T-helper 2 cell treated with Interferon-gamma antibody and Interleukin-4, amounts not matched to agents 5 μg/mL and 100 μg/mL, for 36 hours (primary cell): ENCODE data around the gene SSC5D.
A peak's percentile ranks its signal among the peaks of the same experiment; 100 is the strongest.

Experiments used
- DNase-seq: peaks from one replicate; pipeline ENCODE4 v3.0.0; 2021; ENCODE audit warnings: low spot score
- H3K27ac Mint-ChIP-seq: one replicate; pipeline ENCODE4 v1.8.0; 2021; ENCODE audit warnings: mild to moderate bottlenecking, mixed read lengths
- H3K27me3 Mint-ChIP-seq: one replicate; pipeline ENCODE4 v1.8.0; 2021; ENCODE audit warnings: low read depth, mixed read lengths
- H3K36me3 Mint-ChIP-seq: one replicate; pipeline ENCODE4 v1.8.0; 2021; ENCODE audit warnings: low read depth, mixed read lengths
- H3K4me1 Mint-ChIP-seq: one replicate; pipeline ENCODE4 v1.8.0; 2021; ENCODE audit warnings: low read depth, mixed read lengths
- H3K4me3 Mint-ChIP-seq: one replicate; pipeline ENCODE4 v1.8.0; 2022; ENCODE audit warnings: mild to moderate bottlenecking, moderate library complexity, mixed read lengths
- H3K9me3 Mint-ChIP-seq: one replicate; pipeline ENCODE4 v1.8.0; 2021; ENCODE audit warnings: mixed read lengths

Gene SSC5D

DNA sequence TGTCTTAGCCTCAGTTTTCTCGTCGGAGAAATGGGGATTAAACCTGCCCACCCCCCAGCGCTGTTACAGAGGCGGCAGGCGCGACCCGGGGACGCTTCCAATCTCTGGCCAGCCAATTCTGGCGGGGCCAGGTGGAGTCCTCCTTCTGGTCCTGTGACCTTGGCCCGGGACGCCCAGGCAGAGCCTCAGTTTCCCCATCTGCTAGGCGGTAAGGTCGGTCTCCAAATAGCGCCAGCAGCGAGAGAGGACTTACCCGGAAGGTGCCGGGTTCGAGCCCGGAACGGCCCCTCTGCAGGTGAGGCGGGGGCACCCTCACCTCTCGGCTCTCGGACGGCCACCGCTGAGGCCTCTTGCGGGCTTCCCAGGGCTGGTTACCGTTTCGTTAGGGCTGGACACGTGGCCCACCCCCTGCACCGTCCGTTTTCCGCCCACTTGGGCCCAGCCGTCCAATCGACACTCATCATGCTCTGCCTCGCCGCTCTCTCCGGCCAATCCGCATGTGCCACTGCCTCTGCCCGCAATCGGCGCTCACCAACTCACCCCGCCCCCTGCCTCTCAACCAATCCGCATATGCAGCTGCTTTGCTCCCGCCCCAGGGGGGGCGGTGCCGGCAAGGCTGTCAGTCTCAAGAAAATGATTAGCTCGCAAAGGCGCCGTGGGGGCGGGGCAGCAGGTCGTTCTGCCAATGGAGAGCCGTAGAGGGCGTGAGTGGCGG lies 26.8 kb upstream of the SSC5D start, which contains the start of gene ISOC2:
Gene ISOC2, minus strand, starts transcription at position 384 of the 715 bp plus-strand sequence. CDS start 5,156 bp downstream, outside the sequence.
- no peaks in the 10 kb centered on the region for H3K27me3 Mint-ChIP-seq
- peak; percentile 100 for DNase-seq
- H3K36me3 Mint-ChIP-seq, result no peaks in the 10 kb centered on the region
- peak within 1 kb of the TSS; percentile 93 for H3K4me3 Mint-ChIP-seq
- peaks cover 9% of the 10 kb centered on the region for H3K4me1 Mint-ChIP-seq
- H3K9me3 Mint-ChIP-seq, result no peaks in the 10 kb centered on the region
- H3K27ac Mint-ChIP-seq, result peak within 1 kb of the TSS; percentile 92

DNA sequence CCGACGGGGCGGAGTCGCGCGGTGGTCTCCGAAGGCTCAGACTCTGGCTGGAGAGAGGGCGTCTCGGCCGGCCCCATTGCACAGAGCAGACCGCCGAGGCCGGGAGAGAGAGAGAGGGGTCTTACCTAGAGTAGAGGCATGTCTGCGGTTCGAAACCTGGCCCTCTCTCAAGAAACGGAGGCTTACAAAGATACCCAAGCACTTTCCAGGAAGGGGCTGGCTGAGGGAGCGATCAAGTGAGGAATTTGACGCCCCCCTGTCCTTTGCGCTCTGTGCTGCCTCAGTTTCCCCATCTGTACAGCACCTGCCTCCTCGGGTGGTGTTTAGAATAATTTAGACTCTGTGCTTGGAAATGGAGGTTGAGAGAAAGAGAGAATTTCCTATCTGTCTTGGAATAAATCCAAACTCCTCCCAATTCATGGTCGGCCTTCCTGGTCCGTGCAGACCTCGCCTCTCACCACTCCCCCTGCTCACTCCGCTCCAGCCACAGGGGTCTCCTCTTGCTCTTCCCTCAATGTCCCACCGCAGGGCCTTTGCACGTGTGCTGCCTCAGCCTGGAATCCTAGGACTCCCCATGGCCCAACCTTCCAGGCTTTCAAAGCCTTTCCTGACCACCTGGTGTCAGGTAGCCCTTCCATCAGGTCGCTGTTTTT lies 26.1 kb upstream of the SSC5D start:
- Mint-ChIP-seq H3K9me3 (no peaks in the 10 kb centered on the region), H3K4me3 (peak overlapping the region; percentile 93), H3K27me3 (no peaks in the 10 kb centered on the region), H3K27ac (peak overlapping the region; percentile 92), H3K36me3 (no peaks in the 10 kb centered on the region), H3K4me1 (peaks cover 9% of the 10 kb centered on the region)
- DNase-seq, result no peak

DNA sequence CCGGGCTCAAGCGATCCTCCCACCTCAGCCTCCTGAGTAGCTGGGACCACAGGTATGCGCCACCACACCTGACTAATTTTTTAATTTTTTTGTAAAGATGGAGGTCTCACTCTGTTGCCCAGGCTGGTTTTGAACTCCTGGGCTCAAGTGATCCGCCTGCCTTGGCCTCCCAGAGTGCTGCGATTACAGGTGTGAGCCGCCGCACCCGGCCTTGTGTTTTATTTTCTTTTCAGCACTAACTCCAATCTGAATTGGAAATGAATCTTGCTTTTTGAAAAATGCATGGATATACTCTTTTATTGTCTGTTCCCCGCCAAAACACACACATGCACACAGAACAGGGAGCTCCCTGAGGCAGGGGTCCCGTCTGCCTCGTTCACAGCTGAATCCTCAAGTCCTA lies 25.5 kb upstream of the SSC5D start:
- H3K27ac Mint-ChIP-seq, result no peak overlapping the region
- no peaks in the 10 kb centered on the region for H3K36me3 Mint-ChIP-seq
- peak overlapping the region; percentile 93 for H3K4me3 Mint-ChIP-seq
- no peak for DNase-seq
- no peaks in the 10 kb centered on the region for H3K9me3 Mint-ChIP-seq
- no peaks in the 10 kb centered on the region for H3K27me3 Mint-ChIP-seq
- peaks cover 11% of the 10 kb centered on the region for H3K4me1 Mint-ChIP-seq

DNA sequence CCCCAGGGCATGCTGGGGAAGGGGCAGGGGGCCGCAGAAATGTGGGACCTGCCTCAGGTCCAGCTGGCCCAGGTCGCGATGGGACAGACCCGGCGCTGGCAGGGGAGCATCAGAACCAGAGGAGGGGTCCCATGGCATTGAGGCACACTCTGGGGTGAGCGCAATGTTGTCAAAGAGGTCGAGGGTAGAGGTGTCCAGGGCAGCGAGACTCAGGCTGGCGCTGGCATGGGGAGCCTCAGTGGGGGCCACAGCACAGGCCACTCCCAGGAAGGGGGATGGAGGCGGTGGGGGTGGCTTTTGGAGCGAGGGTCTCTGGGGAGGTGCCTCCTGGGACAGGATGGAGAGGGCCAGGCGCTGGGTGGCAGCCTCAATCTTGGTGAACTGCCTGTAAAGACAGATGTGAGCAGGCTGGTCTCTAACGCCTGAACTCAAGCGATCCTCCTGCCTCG lies 24.6 kb upstream of the SSC5D start:
- no peaks in the 10 kb centered on the region for H3K36me3 Mint-ChIP-seq
- no peaks in the 10 kb centered on the region for H3K9me3 Mint-ChIP-seq
- DNase-seq, result no peak
- peaks cover 14% of the 10 kb centered on the region for H3K4me1 Mint-ChIP-seq
- no peak overlapping the region for H3K27ac Mint-ChIP-seq
- no peaks in the 10 kb centered on the region for H3K27me3 Mint-ChIP-seq
- no peak overlapping the region for H3K4me3 Mint-ChIP-seq

DNA sequence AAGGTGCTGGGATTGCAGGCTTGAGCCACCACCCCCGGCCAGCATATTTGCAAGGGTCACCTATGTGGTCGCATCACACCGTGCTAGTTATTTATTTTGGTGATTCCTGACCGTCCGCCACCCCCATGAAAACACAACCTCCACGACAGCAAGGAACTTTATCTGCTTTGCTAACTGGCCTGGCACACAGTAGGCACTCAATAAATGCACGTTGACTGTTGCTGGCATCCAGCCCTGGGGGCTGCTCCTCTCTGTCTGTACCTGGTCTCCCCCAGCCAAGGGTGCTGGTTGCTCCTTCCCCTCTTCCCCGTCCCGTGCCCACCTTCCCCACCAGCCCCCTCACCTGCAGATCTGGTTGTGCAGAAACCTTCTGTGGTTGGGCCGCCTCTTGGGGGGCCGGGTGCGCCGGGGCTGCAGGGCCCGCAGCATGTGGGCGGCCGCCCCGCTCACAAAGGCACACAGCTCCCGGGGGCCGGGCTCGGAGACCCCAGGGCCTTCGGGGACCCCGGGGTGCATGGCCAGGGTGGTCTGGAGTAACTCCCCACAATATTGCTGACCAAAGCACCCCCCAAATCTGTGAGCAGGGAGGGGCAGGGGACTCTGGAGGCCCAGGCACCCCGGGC lies 24.1 kb upstream of the SSC5D start:
- peaks cover 14% of the 10 kb centered on the region for H3K4me1 Mint-ChIP-seq
- no peak overlapping the region for H3K27ac Mint-ChIP-seq
- H3K27me3 Mint-ChIP-seq, result no peaks in the 10 kb centered on the region
- H3K36me3 Mint-ChIP-seq, result no peaks in the 10 kb centered on the region
- no peaks in the 10 kb centered on the region for H3K9me3 Mint-ChIP-seq
- no peak for DNase-seq
- no peak overlapping the region for H3K4me3 Mint-ChIP-seq

DNA sequence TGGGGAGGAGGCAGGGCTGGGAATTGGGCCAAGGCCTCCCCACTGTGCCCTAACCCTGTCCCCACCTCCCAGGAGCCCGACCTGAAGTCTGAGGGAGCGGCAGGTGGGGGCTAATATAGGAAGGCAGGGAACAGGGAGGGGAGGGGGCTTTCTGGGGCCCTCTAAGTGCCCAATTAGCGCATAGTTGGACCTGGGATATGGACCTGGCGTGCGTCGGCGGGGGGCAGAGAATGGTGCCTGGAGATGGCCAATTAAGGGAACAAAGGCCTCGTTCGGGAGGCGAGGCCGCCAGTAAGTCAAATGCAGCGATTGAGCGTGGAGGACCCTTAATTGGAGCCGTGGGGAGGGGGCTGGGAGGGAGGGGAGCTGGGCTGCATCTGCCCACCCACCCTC lies 23.6 kb upstream of the SSC5D start, which contains the start of gene C19orf85:
Gene C19orf85, minus strand, starts transcription at position 90 of the 393 bp plus-strand sequence. CDS start 197 bp downstream, outside the sequence.
- peaks cover 14% of the 10 kb centered on the region for H3K4me1 Mint-ChIP-seq
- H3K27me3 Mint-ChIP-seq, result no peaks in the 10 kb centered on the region
- H3K36me3 Mint-ChIP-seq, result no peaks in the 10 kb centered on the region
- H3K4me3 Mint-ChIP-seq, result no peak within 1 kb of the TSS
- DNase-seq, result no peak
- H3K9me3 Mint-ChIP-seq, result no peaks in the 10 kb centered on the region
- H3K27ac Mint-ChIP-seq, result no peak within 1 kb of the TSS

DNA sequence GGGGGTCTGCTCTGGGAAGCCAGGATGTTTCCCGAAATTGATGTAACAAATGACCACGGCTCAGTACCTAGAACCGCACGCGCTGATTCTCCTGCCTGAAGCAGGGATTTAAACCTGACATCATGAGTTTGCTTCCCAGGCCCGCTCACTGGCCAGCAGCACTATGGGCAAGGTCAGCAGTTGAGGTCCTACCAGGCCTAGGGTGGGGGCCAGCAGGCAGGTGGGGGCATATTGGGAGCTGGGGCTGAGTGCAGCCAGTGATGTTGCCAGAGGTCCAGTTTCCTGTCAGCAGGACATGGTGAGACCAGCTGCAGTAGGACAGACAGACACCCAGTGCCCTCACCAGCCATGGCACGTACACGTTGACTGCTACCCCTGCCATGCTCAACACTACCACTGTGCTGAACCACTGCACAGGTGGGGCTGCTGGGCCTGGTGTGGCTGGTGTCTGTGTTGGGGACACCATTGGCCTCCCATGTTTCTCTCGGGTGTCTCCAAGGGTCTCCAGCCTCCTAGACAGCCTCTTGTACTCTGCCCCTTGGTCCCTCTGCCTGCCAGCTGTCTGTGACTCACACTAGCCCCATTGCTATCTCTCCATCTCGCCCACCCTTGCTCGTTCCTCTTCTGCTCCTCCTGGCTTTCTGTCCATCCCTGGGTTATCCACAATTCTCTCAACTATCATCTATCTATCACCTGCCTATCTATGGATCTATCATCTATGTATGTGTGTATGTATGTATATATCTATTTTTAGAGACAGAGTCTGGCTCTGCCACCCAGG lies 22.6 kb upstream of the SSC5D start:
- Mint-ChIP-seq H3K4me1 (peaks cover 13% of the 10 kb centered on the region), H3K9me3 (no peaks in the 10 kb centered on the region), H3K27ac (no peak overlapping the region), H3K4me3 (no peak overlapping the region), H3K27me3 (no peaks in the 10 kb centered on the region), H3K36me3 (no peaks in the 10 kb centered on the region)
- DNase-seq, result no peak

DNA sequence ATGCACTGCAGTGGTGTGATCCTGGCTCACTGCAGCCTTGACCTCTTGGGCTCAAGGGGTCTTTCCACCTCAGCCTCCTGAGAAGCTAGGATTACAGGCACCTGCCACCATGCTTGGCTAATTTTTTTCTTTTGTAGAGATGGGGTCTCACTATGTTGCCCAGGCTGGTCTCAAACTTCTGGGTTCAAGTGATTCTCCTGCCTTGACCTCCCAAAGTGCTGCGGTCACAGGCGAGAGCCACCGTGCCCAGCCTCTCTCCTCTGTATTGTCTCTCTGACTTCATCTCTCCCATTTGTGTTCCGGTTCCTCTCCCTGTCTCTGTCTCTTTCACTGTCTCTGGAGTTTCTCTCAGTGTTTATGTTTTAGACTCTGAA lies 22.0 kb upstream of the SSC5D start:
- Mint-ChIP-seq H3K4me3 (no peak overlapping the region), H3K36me3 (no peaks in the 10 kb centered on the region), H3K9me3 (no peaks in the 10 kb centered on the region), H3K27ac (no peak overlapping the region), H3K27me3 (no peaks in the 10 kb centered on the region), H3K4me1 (peaks cover 9% of the 10 kb centered on the region)
- no peak for DNase-seq

DNA sequence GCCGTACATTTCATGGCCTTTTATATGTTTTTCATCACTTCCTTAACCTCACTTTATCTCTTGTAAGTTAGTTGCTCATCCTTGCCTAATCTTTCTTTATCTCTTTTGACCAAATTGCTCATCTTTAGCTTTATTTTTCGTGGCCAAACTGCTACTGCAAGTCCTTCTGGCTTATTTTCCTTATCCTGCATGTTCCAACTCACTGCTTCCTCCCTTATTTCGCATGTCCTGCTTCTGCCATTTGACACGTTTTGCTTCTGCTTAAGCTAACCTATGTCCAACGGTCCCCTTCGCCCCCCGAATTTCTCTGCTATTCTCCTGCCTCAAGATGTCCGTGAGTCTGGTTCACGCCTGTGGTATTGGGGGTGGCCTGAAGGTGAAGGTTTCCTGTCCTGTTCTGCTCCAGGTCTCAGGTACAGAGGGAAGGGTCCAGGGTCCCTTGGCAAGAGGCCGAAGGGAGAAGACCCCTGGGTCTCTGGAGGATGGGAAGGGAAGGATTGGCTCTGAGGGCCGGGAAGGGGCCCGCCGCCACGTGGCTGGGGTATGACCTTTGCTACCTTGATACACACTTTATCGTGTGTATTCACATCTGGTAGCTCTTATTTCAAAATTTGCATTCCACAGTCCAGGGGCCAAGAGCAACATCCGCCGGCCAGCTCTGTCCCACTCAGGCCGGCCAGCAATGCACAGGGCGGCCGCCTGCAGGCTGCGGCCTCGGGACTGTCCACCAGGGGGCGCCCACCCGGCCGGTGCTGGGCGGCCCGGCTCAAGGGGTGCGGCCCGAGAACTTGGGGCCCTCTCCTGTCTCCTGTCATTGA lies 20.8 kb upstream of the SSC5D start:
- no peaks in the 10 kb centered on the region for H3K36me3 Mint-ChIP-seq
- no peak overlapping the region for H3K4me3 Mint-ChIP-seq
- H3K9me3 Mint-ChIP-seq, result no peaks in the 10 kb centered on the region
- H3K27ac Mint-ChIP-seq, result no peak overlapping the region
- H3K4me1 Mint-ChIP-seq, result peaks cover 5% of the 10 kb centered on the region
- peak; percentile 62 for DNase-seq
- no peaks in the 10 kb centered on the region for H3K27me3 Mint-ChIP-seq

DNA sequence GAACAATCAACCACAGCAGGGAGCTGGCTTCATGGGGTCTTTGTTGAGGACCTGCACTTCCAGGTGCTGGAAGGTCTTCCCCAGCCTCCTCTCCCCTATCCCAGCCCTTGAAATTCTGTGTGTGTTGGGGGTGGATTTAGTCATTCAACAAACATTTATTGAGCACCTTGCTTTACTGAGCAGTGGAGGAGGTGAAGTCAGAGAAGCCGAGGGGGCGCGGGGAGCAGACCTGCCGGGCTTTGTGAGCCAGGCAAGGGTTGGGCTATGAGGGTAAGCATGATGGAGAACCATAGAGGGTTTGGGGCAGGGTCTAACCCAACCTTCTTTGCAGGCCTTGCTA lies 20.2 kb upstream of the SSC5D start:
- H3K4me1 Mint-ChIP-seq, result peaks cover 4% of the 10 kb centered on the region
- no peaks in the 10 kb centered on the region for H3K27me3 Mint-ChIP-seq
- H3K27ac Mint-ChIP-seq, result no peak overlapping the region
- no peak for DNase-seq
- no peaks in the 10 kb centered on the region for H3K9me3 Mint-ChIP-seq
- H3K36me3 Mint-ChIP-seq, result no peaks in the 10 kb centered on the region
- no peak overlapping the region for H3K4me3 Mint-ChIP-seq

DNA sequence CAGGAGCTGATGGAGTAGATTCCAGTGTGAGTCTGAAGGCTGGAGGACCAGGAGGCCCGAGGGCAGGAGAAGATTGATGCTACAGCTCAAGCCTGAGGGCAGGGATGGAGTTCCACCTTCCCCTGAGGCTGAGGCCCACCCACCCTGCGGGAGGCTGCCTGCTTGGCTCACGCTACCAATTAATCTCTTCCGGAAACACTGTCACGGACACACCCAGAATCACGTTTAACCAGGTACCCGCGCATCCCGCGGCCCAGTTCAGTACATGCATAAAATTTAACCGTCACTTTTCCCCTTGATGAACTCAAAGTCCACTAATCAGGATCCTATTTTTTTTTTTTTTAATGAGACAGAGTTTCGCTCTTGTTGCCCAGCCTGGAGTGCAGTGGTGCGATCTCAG lies 17.0 kb upstream of the SSC5D start:
- H3K4me3 Mint-ChIP-seq, result no peak overlapping the region
- H3K27ac Mint-ChIP-seq, result no peak overlapping the region
- H3K36me3 Mint-ChIP-seq, result no peaks in the 10 kb centered on the region
- peaks cover 4% of the 10 kb centered on the region for H3K4me1 Mint-ChIP-seq
- no peak for DNase-seq
- H3K27me3 Mint-ChIP-seq, result no peaks in the 10 kb centered on the region
- no peaks in the 10 kb centered on the region for H3K9me3 Mint-ChIP-seq

DNA sequence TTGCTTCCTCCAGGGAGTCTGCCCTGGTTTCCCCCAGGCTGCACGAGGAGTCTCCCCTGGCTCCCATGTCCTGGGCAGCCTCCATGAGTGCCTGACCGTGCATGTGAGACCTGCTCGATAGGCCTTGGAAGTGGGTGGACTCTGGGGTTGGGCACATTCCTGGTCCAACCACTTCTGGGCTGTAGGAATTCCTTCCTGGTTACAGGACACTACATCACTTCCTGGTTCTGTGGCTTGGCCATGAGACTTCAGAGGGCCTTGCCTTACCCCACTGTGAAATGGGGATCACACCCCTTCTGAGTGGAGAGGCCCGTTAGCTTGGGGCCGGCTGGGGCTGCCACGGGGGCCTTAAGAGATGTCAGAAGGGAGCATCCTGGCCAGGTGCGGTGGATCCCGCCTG lies 15.8 kb upstream of the SSC5D start:
- Mint-ChIP-seq H3K9me3 (no peaks in the 10 kb centered on the region), H3K36me3 (no peaks in the 10 kb centered on the region), H3K27me3 (no peaks in the 10 kb centered on the region), H3K27ac (no peak overlapping the region), H3K4me1 (peaks cover 6% of the 10 kb centered on the region), H3K4me3 (no peak overlapping the region)
- no peak for DNase-seq

DNA sequence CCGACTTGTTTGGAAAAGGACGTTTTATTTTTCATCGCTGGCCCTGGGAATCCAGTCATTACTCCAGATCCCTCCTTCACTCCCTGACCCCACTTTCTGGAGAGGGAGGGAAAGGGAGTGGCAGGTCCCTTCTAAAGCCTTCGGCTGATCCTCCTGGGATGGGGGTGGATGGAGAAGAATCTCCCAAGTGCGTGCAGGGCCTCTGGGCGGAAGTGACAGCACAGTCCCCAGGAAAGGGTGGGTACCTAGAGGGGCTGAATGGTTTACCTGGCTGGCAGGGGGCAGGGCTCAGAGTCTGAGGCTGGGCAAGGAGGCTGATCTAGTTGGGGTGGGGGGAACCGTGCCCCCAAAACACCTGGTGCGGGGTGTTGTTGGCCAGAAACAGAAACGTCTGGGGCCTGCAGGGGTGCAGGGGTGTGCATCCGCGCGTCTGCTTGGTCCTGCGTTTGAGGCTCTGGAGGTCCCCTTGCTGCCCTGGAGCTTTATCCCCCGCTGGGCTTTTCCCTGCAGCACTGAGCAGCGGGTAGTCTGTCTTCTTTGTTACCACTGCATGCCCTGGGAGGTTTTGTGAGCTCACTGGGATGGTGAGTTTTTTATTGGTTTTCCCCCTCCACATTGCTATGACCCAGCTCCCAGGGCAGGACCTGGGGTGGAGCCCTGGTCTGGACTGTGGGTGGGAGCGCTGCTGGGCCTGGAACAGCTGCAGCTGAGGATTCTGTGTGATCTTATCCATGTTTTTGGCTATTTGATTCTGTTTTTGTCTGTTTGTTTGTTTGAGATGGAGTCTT lies 14.8 kb upstream of the SSC5D start:
- DNase-seq, result no peak
- Mint-ChIP-seq H3K4me1 (peaks cover 10% of the 10 kb centered on the region), H3K9me3 (no peaks in the 10 kb centered on the region), H3K27ac (no peak overlapping the region), H3K4me3 (no peak overlapping the region), H3K36me3 (no peaks in the 10 kb centered on the region), H3K27me3 (no peaks in the 10 kb centered on the region)
